GM12878 (cell line): ENCODE measurements around the gene WWP2. TPM values are rescaled to one million over a fixed set of nuclear protein-coding genes. Genes with fewer than 3 reads are reported as not detected.
"Not testable (repeated sequence)": the region's sequence is repeated elsewhere in the genome, so short reads cannot be mapped to it uniquely, and the experiment has no call there.

Experiments used
- ATAC-seq: fragments of 200-7000 bp; cut with Tn5 transposase; 3 replicates; pipeline ENCODE4 v1.9.1; 2020; ENCODE audit warnings: mild to moderate bottlenecking, moderate library complexity
- BruUV-seq: library from RNA; stranded (reverse); fragments of 400-500 nt; replicated peaks from 2 replicates; lab custom pipeline; 2021; lab: Mats Ljungman, UMichigan
- CTCF ChIA-PET: fragments of 300-600 bp; sonication (Branson Sonifier 250); formaldehyde crosslinking; extraction: SDS; loops from one replicate; lab custom pipeline; 2021; ENCODE audit warnings: inconsistent platforms; lab: Yijun Ruan, JAX
- POLR2A ChIA-PET: fragments of 350-600 bp; formaldehyde crosslinking; extraction: SDS; loops from one replicate; lab custom pipeline; 2021; ENCODE audit warnings: inconsistent platforms; lab: Charles Lee
- RAD21 ChIA-PET: fragments of 300-600 bp; sonication (Branson Sonifier 250); formaldehyde crosslinking; loops from one replicate; lab custom pipeline; 2023; ENCODE audit warnings: antibody characterized with exemption; ENCODE audit not compliant: unreplicated experiment; lab: Charles Lee
- SMC1A ChIA-PET: fragments of 300-600 bp; sonication (Branson Sonifier 250); formaldehyde crosslinking; loops from one replicate; lab custom pipeline; 2023; ENCODE audit not compliant: unreplicated experiment, uncharacterized antibody; lab: Charles Lee
- DNase-seq: peaks from one replicate; pipeline ENCODE4 v3.0.0-alpha.2; 2011; ENCODE audit warnings: low read depth, low spot score
- FAIRE-seq: peaks from 3 replicates; lab custom pipeline; 2011; peaks lifted over from hg19 to GRCh38; lab: Jason Lieb, UNC
- H2AFZ ChIP-seq: 2 replicates; pipeline ENCODE4 v1.6.0; 2011; ENCODE audit warnings: low read depth, low read length, control low read depth; ENCODE audit not compliant: control insufficient read depth
- H3K27ac ChIP-seq: 2 replicates; pipeline ENCODE4 v1.5.1; 2011; ENCODE audit warnings: control low read depth; ENCODE audit not compliant: control insufficient read depth, insufficient read depth
- H3K27me3 ChIP-seq, 2 experiments: replicated peaks in 1 of 2; 2 replicates each; pipeline versions ENCODE4 v1.6.0 to v1.6.1; 2011; ENCODE audit warnings: low read length in 1 of 2; ENCODE audit not compliant: control insufficient read depth in 2 of 2, insufficient read depth in 2 of 2
- H3K36me3 ChIP-seq, 2 experiments: 2 replicates each; pipeline ENCODE4 v1.5.1; 2011; ENCODE audit warnings: low read length in 1 of 2; ENCODE audit not compliant: control insufficient read depth in 2 of 2, insufficient read depth in 2 of 2
- H3K4me1 ChIP-seq: 2 replicates; pipeline ENCODE4 v1.6.1; 2011; ENCODE audit warnings: mild to moderate bottlenecking, low read length, moderate library complexity, mixed read lengths; ENCODE audit not compliant: control insufficient read depth, insufficient read depth
- H3K4me2 ChIP-seq: 2 replicates; pipeline ENCODE4 v1.6.0; 2011; ENCODE audit warnings: control low read depth; ENCODE audit not compliant: control insufficient read depth, insufficient read depth
- H3K4me3 ChIP-seq: fragments of 200-600 bp; sonication (generic); 2 replicates; pipeline ENCODE4 v1.5.1; 2016
- H3K79me2 ChIP-seq: 2 replicates; pipeline ENCODE4 v1.6.0; 2011; ENCODE audit warnings: low read length; ENCODE audit not compliant: control insufficient read depth, insufficient read depth
- H3K9ac ChIP-seq: 2 replicates; pipeline ENCODE4 v1.8.0; 2011; ENCODE audit warnings: low read length, control low read depth, mixed read lengths; ENCODE audit not compliant: control insufficient read depth, insufficient read depth
- H3K9me3 ChIP-seq: replicated peaks from 3 replicates; pipeline ENCODE4 v1.5.1; 2011; ENCODE audit warnings: mild to moderate bottlenecking, low read length; ENCODE audit not compliant: control insufficient read depth, insufficient read depth
- H4K20me1 ChIP-seq: 2 replicates; pipeline ENCODE4 v1.6.0; 2011; ENCODE audit not compliant: control insufficient read depth, insufficient read depth
- CBFB ChIP-seq: IDR thresholded peaks from 2 replicates; pipeline ENCODE4 v1.6.1; 2016; ENCODE audit warnings: antibody characterized with exemption, low read depth
- ESRRA ChIP-seq: IDR thresholded peaks from 2 replicates; pipeline ENCODE4 v1.6.1; 2012; ENCODE audit warnings: mild to moderate bottlenecking, low read length, improper control_type of control experiment
- GATAD2B ChIP-seq: fragments of 450-650 bp; conservative IDR thresholded peaks from 2 replicates; pipeline ENCODE4 v1.6.1; 2017; ENCODE audit warnings: low read depth, mild to moderate bottlenecking, moderate library complexity
- IRF4 ChIP-seq: IDR thresholded peaks from 2 replicates; pipeline ENCODE4 v1.6.1; 2011; ENCODE audit warnings: low read depth, low read length
- NR2C2 ChIP-seq: IDR thresholded peaks from 2 replicates; pipeline ENCODE4 v1.6.1; 2011; ENCODE audit warnings: borderline replicate concordance, low read depth; ENCODE audit not compliant: control insufficient read depth, insufficient read length
- PAX5 ChIP-seq: IDR thresholded peaks from 2 replicates; pipeline ENCODE4 v1.6.1; 2011; ENCODE audit warnings: low read depth, low read length, borderline replicate concordance
- RB1 ChIP-seq: fragments of 450-650 bp; formaldehyde crosslinking; IDR thresholded peaks from 2 replicates; pipeline ENCODE4 v1.6.1; 2017; ENCODE audit warnings: mild to moderate bottlenecking, borderline replicate concordance
- REST ChIP-seq: IDR thresholded peaks from 2 replicates; pipeline ENCODE4 v1.6.1; 2012; ENCODE audit warnings: mild to moderate bottlenecking, low read depth, low read length
- TCF12 ChIP-seq: IDR thresholded peaks from 2 replicates; pipeline ENCODE4 v1.6.1; 2011; ENCODE audit warnings: low read depth, mild to moderate bottlenecking, low read length
- WGBS: methylation state at CpG from one replicate; pipeline ENCODE4 v1.1.6; 2016; ENCODE audit warnings: low lambda C conversion rate; ENCODE audit not compliant: insufficient replicate concordance, insufficient coverage; ENCODE audit errors: missing lambda C conversion rate; 5-methylcytosine and 5-hydroxymethylcytosine counted together
- in situ Hi-C: fragments of 300-500 bp; cut with MboI; formaldehyde crosslinking; loops from 9 replicates; pipeline ENCODE4 v1.14.3; 2018; ENCODE audit warnings: mixed read lengths
- intact Hi-C: fragments of 100-400 bp; cut with micrococcal nuclease; formaldehyde crosslinking; loops from one replicate; pipeline ENCODE4 v1.14.2; 2022; ENCODE audit not compliant: unreplicated experiment
- polyA plus RNA-seq, 11 experiments: library from polyadenylated mRNA; depleted of rRNA in 4 of 11; unstranded in 6 of 11; stranded (reverse) in 5 of 11; fragments of >200 nt; fragmentation: Nextera tagmentation in 4 of 11; fragmentation: Illumina TruSeq in 1 of 11; extraction: Ambion mirVana in 4 of 11; extraction: Trizol in 1 of 11; gene quantifications; 1 replicate in 1 of 11; 2 replicates in 10 of 11; pipeline versions ENCODE4 v1.2.1 to v1.2.3, GENCODE V29; 2011 to 2016; ENCODE audit warnings: inconsistent platforms in 2 of 11, missing spikeins in 2 of 11, low read depth in 1 of 11
- total RNA-seq, 4 experiments: library from RNA; depleted of rRNA in 3 of 4; stranded (reverse); fragments of >200 nt in 3 of 4; fragmentation: Illumina TruSeq in 1 of 4; extraction: Trizol in 1 of 4; gene quantifications; 2 replicates each; pipeline versions ENCODE4 v1.2.1 to v1.2.3, GENCODE V29; 2013 to 2021

WWP2 gene
- total and polyA plus RNA-seq, 10 of the 15 experiments (the other 5 are each of a cell fraction or from before 2014, with no cell fraction given) = 2.8 to 47.0 (median 23.8) TPM

GRCh38 chr16:69853481-69853880 is 91.3 kb downstream of the WWP2 start:
- no TSS peak for BruUV-seq
- Histone ChIP-seq H3K27me3 (no peaks in the 10 kb centered on the region), H3K36me3 (no peaks in the 10 kb centered on the region; a peak in 1 of 4 replicates), H3K9ac (no peak overlapping the region), H4K20me1 (no peaks in the 10 kb centered on the region), H3K27ac (no peak overlapping the region), H2AFZ (no peak overlapping the region), H3K79me2 (no peaks in the 10 kb centered on the region), H3K4me3 (no peak overlapping the region), H3K4me2 (no peak overlapping the region), H3K4me1 (no peaks in the 10 kb centered on the region), H3K9me3 (no peaks in the 10 kb centered on the region)
- RAD21 ChIA-PET = no interaction called here
- ATAC-seq (no peak), DNase-seq (no peak), FAIRE-seq (no peak)
- no peak for TF ChIP-seq REST
- no peak for TF ChIP-seq ESRRA
- TF ChIP-seq CBFB = no peak
- no peak for TF ChIP-seq IRF4
- no peak for TF ChIP-seq GATAD2B
- TF ChIP-seq PAX5 = no peak
- no peak for TF ChIP-seq NR2C2
- no peak for TF ChIP-seq RB1
- TF ChIP-seq TCF12 = no peak
- intact Hi-C loops (no loop called here), in situ Hi-C loops (no loop called here)
- WGBS = 96% methylated on average over 6 of the region's 6 CpGs
- CTCF ChIA-PET = no interaction called here
- SMC1A ChIA-PET = no interaction called here
- POLR2A ChIA-PET = no interaction called here

- RAD21 ChIA-PET, H3K79me2 ChIP-seq, SMC1A ChIA-PET, DNase-seq, ATAC-seq, CTCF ChIA-PET, H3K27ac ChIP-seq, BruUV-seq, H3K4me1 ChIP-seq, H2AFZ ChIP-seq, H3K27me3 ChIP-seq, H3K36me3 ChIP-seq, H3K4me2 ChIP-seq, FAIRE-seq, H3K4me3 ChIP-seq, H3K9me3 ChIP-seq, in situ Hi-C loops, intact Hi-C loops, H3K9ac ChIP-seq, H4K20me1 ChIP-seq, POLR2A ChIA-PET: not testable (repeated sequence)
- WGBS = 77% methylated on average over 5 of the region's 5 CpGs
These were observed 92.6 kb downstream of the WWP2 start for GRCh38 chr16:69854776-69855175.
